OCI-LY7 (cell line): Measurements from ENCODE around the gene DNAJB7. TPM values are rescaled to one million over a fixed set of nuclear protein-coding genes. Genes with fewer than 3 reads are reported as not detected.

Experiments used
- BruUV-seq: library from RNA; stranded (reverse); fragments of 400-500 nt; replicated peaks from 2 replicates; lab custom pipeline; 2021; lab: Mats Ljungman, UMichigan
- CTCF ChIA-PET: fragments of 300-600 bp; sonication (Branson Sonifier 250); formaldehyde crosslinking; loops from one replicate; lab custom pipeline; 2022; ENCODE audit warnings: antibody characterized with exemption; ENCODE audit not compliant: unreplicated experiment; lab: Charles Lee
- POLR2A ChIA-PET: fragments of 300-600 bp; sonication (Branson Sonifier 250); formaldehyde crosslinking; loops from one replicate; lab custom pipeline; 2022; ENCODE audit warnings: antibody characterized with exemption; lab: Charles Lee
- DNase-seq: peaks from one replicate; pipeline ENCODE4 v3.0.0-alpha.2; 2015; ENCODE audit warnings: low spot score
- H2AFZ ChIP-seq: fragments of 200-600 bp; sonication (generic), shearing (Covaris generic); 2 replicates; pipeline ENCODE4 v1.6.1; 2014; ENCODE audit warnings: mild to moderate bottlenecking, antibody characterized with exemption, low read length, moderate library complexity
- H3K27ac ChIP-seq: fragments of 200-600 bp; sonication (generic); 2 replicates; pipeline ENCODE4 v1.5.1; 2014; ENCODE audit warnings: mixed run types, low read depth, mild to moderate bottlenecking, moderate library complexity, low read length, inconsistent platforms; ENCODE audit not compliant: poor library complexity, severe bottlenecking
- H3K36me3 ChIP-seq: fragments of 200-600 bp; sonication (generic); 2 replicates; pipeline ENCODE4 v1.6.1; 2014; ENCODE audit warnings: mild to moderate bottlenecking, antibody characterized with exemption, low read length, moderate library complexity, mixed read lengths; ENCODE audit not compliant: insufficient read depth
- H3K4me1 ChIP-seq: fragments of 200-600 bp; sonication (generic); 2 replicates; pipeline ENCODE4 v1.5.1; 2014; ENCODE audit warnings: mild to moderate bottlenecking, low read length; ENCODE audit not compliant: insufficient read depth, poor library complexity, severe bottlenecking
- H3K4me2 ChIP-seq: fragments of 200-600 bp; sonication (generic); 2 replicates; pipeline ENCODE4 v1.6.1; 2014; ENCODE audit warnings: mild to moderate bottlenecking, low read length
- H3K4me3 ChIP-seq: fragments of 200-600 bp; sonication (generic); 2 replicates; pipeline ENCODE4 v1.5.1; 2014; ENCODE audit warnings: mild to moderate bottlenecking, low read depth, low read length; ENCODE audit not compliant: poor library complexity, severe bottlenecking
- H3K79me2 ChIP-seq: fragments of 200-600 bp; sonication (generic); 2 replicates; pipeline ENCODE4 v1.6.1; 2016; ENCODE audit warnings: low read depth, mild to moderate bottlenecking, low read length, moderate library complexity, mixed read lengths; ENCODE audit not compliant: insufficient read depth
- H3K9me2 ChIP-seq: fragments of 200-600 bp; sonication (generic); 2 replicates; pipeline ENCODE4 v1.6.1; 2016; ENCODE audit warnings: mild to moderate bottlenecking, low read length, mixed read lengths; ENCODE audit not compliant: insufficient read depth
- H3K9me3 ChIP-seq: fragments of 200-600 bp; sonication (generic); 2 replicates; pipeline ENCODE4 v1.6.1; 2014; ENCODE audit warnings: mild to moderate bottlenecking, mixed run types, low read length, mixed read lengths
- H4K20me1 ChIP-seq: fragments of 200-600 bp; sonication (generic); 2 replicates; pipeline ENCODE4 v1.6.1; 2014; ENCODE audit warnings: mild to moderate bottlenecking, antibody characterized with exemption, low read length, moderate library complexity, mixed read lengths; ENCODE audit not compliant: insufficient read depth
- CTCF ChIP-seq: fragments of 200-600 bp; sonication (generic); conservative IDR thresholded peaks from 2 replicates; pipeline ENCODE4 v1.5.1; 2014; ENCODE audit warnings: mild to moderate bottlenecking, antibody characterized with exemption, low read length, moderate library complexity, mixed read lengths
- EZH2phosphoT487 ChIP-seq: fragments of 200-600 bp; sonication (generic); IDR thresholded peaks from 2 replicates; pipeline ENCODE4 v1.6.1; 2018; ENCODE audit warnings: low read depth, borderline replicate concordance, mild to moderate bottlenecking, mixed run types, antibody characterized with exemption, low read length, moderate library complexity, mixed read lengths
- intact Hi-C: fragments of 100-400 bp; cut with micrococcal nuclease; formaldehyde crosslinking; loops from one replicate; pipeline ENCODE4 v1.10.0; 2022; ENCODE audit not compliant: unreplicated experiment
- total RNA-seq, 2 experiments: library from RNA; depleted of rRNA in 1 of 2; stranded (reverse); fragments of >200 nt in 1 of 2; shearing (Covaris generic) in 1 of 2; gene quantifications; 2 replicates each; pipeline ENCODE4 v1.2.3, GENCODE V29; 2014 to 2022

The DNAJB7 gene
- total RNA-seq, 2 experiments from 2014 or later: not detected

GRCh38 chr22:40856513-40857308 is 5.2 kb downstream of the DNAJB7 start, which contains the start of the genes ST13 and XPNPEP3:
ST13 (minus strand) TSS chr22:40856639; CDS start chr22:40856540, 99 bp downstream.
XPNPEP3 (plus strand) TSS chr22:40857148; CDS start chr22:40857182, 34 bp downstream.
- H3K4me2 ChIP-seq: peak within 1 kb of the TSS; percentile 90
- peaks cover 93% of the 10 kb centered on the region for H3K79me2 ChIP-seq
- no peaks in the 10 kb centered on the region for H3K9me2 ChIP-seq
- H3K27ac ChIP-seq: peak within 1 kb of the TSS; percentile 85
- peaks cover 35% of the 10 kb centered on the region for H4K20me1 ChIP-seq
- peak within 1 kb of the TSS; percentile 95 for H3K4me3 ChIP-seq
- BruUV-seq: no TSS peak
- H3K36me3 ChIP-seq: peaks cover 44% of the 10 kb centered on the region
- no peak for TF ChIP-seq EZH2phosphoT487
- TF ChIP-seq CTCF: peak; percentile 57; the same call in 1 of the 2 replicates
- peak within 1 kb of the TSS; percentile 87 for H2AFZ ChIP-seq
- POLR2A ChIA-PET: interaction anchor here (0.6 to 2.4 kb wide), 8 partner anchors 10 to 443 kb away, joined by 3 to 12 read pairs (median 4); no protein-coding TSS in a partner anchor
- CTCF ChIA-PET: interaction anchor here (0.6 to 1.1 kb wide), 3 partner anchors 10 to 1457 kb away, joined by 3 to 5 read pairs (median 3); partner anchors contain the start of gene TAB1
- H3K4me1 ChIP-seq: peaks cover 39% of the 10 kb centered on the region
- no peaks in the 10 kb centered on the region for H3K9me3 ChIP-seq
- peak; percentile 96 for DNase-seq
- intact Hi-C loops: loop anchor here (2.0 to 5.0 kb wide), 3 partner anchors 38 to 340 kb away; partner anchors contain the start of genes EP300 and SLC25A17

GRCh38 chr22:40855979-40856512 is 5.9 kb downstream of the DNAJB7 start:
- ChIA-PET POLR2A (interaction anchor here (0.6 to 2.4 kb wide), 6 partner anchors 11 to 443 kb away, joined by 3 to 12 read pairs (median 4); no protein-coding TSS in a partner anchor), CTCF (interaction anchor here (0.6 to 1.1 kb wide), 2 partner anchors 11 to 1456 kb away, joined by 3 to 5 read pairs; partner anchors contain the start of gene TAB1)
- H3K9me3 ChIP-seq: no peaks in the 10 kb centered on the region
- H3K79me2 ChIP-seq: peaks cover 94% of the 10 kb centered on the region
- peak; percentile 44 for DNase-seq
- peak overlapping the region; percentile 87; the same call in 1 of the 2 replicates for H2AFZ ChIP-seq
- intact Hi-C loops: loop anchor here (2.0 to 5.0 kb wide), 3 partner anchors 37 to 341 kb away; partner anchors contain the start of genes EP300 and SLC25A17
- peaks cover 39% of the 10 kb centered on the region for H3K4me1 ChIP-seq
- peak overlapping the region; percentile 95 for H3K4me3 ChIP-seq
- BruUV-seq: no TSS peak
- peak overlapping the region; percentile 90 for H3K4me2 ChIP-seq
- peaks cover 42% of the 10 kb centered on the region for H3K36me3 ChIP-seq
- H3K27ac ChIP-seq: peak overlapping the region; percentile 85
- TF ChIP-seq EZH2phosphoT487 (no peak), CTCF (no peak)
- no peaks in the 10 kb centered on the region for H3K9me2 ChIP-seq
- peaks cover 35% of the 10 kb centered on the region for H4K20me1 ChIP-seq
